ENCODE measurements around the gene SMIM24.

DNA sequence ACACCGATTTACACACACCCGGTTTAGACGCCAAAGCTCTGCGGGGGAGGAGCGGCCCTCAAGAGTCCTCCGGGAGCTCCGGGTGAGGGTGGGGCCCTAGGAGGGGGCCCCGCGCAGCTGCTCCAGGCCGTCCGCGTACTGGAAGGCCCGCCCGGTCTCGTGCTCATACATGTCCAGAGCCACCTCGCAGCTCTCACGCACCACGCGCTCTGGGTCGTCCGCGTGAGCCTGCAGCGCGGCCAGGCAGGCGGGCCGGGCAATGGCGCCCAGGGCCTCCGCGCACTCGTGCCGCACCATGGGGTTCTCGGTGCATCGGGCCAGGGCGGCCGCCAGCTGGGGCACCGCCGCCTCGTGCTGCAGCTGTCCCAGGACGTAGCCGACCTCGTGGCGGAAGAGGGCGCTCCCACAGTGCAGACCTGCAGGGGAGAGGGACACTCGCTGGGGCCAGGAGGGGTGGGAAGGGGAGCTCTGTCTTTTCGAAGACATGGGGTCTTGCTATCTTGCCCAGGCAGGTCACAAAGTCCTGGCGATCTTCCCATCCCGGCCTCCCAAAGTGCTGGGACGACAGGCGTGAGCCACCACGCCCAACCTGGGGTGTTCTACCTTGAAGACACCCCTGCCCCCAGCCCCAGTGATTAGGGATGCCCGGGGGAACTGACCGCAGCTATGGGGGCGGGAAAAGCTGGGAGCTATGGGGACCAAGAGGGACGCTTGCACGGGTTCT, 11.2 kb upstream of the SMIM24 start:
- TF ChIP-seq EP300 (IDR thresholded peaks at IDR 0.05; ENCODE audit: borderline replicate concordance in 1 of 2, control insufficient read depth in 1 of 2, low read depth in 2 of 2, low read length in 2 of 2) = no peak
- no peak for TF ChIP-seq SP1 (IDR thresholded peaks at IDR 0.05; ENCODE audit: low read depth, low read length)
- TF ChIP-seq POLR2A (IDR thresholded peaks at IDR 0.05; ENCODE audit: low read depth, low read length) = no peak
